GM19438 (cell line): Measurements from ENCODE around the gene RO60.
"Not testable (repeated sequence)": the region's sequence is repeated elsewhere in the genome, so short reads cannot be mapped to it uniquely, and the experiment has no call there.

Source experiments
- ATAC-seq: cut with Tn5 transposase; IDR thresholded peaks from one replicate; pipeline ENCODE4 v1.9.1; 2021; ENCODE audit warnings: low read depth; ENCODE audit not compliant: unreplicated experiment

RO60 gene

GRCh38 chr1:193059282-193060114, at the start of gene RO60, which contains the start of gene UCHL5:
RO60 (plus strand) TSS chr1:193059612; CDS start chr1:193069055, 9,443 bp downstream.
UCHL5 (minus strand) TSS chr1:193059360; CDS start chr1:193059260, 100 bp downstream.
- peak; percentile 90 for ATAC-seq

GRCh38 chr1:193011406-193011805, 48.0 kb upstream of the RO60 start:
- no peak for ATAC-seq

DNA sequence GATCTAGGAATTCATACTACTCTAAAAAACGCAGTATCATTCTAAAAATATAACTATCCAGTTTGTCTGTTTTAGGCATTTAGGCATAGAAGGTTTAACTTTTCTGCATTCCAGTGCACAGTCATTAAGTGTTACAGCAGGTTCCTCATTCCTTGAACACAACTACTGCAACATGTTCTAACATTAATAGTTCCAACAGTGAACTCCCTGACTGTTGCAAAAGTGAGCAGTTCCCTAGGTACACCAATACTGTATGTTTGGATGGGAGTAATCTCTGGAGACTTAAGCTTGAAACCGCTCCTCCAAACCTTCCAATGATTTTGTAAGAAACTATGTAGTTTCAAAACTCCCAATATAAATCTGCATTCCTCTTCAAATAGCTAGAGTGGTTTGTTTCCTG, 46.4 kb upstream of the RO60 start:
- no peak for ATAC-seq

DNA sequence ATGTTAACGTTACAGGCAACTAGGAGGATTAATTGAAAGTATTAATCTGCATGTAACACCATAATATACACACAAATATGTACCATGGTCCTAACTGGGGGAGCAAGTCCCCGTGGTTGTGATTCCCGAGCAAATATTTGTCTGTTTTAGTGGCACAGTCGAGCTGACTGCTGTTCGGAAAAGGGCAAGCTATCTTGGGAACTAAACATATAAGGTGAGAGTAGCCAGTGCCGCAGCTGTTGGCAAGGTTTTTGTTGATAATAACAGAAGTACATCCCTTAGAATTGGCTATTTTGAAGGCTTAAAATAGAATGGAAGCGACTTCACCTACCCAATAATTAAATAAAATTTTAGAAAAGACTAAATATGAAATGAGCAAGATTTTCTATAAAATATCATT, 45.7 kb upstream of the RO60 start:
- no peak for ATAC-seq

GRCh38 chr1:193014400-193014799, 45.0 kb upstream of the RO60 start:
- no peak for ATAC-seq

DNA sequence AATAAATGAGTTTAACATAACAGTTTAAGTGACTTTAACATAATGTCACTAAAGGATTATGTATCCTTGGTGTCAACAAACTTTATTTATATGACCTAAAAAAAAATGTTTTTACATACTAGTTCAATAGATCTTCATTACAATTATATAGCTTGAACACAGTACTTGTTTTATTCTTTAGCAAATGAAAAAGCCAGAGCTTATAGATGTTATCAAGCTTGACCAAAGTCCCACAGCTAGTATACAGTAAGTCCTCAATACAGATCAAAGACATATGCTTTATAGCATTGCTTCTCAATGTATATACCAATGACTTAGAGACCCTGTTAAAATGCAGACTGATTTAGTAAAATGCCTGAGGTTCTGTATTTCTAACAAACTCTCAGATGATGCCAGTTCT, 42.6 kb upstream of the RO60 start:
- ATAC-seq = no peak

- no peak for ATAC-seq
Observed at GRCh38 chr1:193019442-193020026, 39.9 kb upstream of the RO60 start.

DNA sequence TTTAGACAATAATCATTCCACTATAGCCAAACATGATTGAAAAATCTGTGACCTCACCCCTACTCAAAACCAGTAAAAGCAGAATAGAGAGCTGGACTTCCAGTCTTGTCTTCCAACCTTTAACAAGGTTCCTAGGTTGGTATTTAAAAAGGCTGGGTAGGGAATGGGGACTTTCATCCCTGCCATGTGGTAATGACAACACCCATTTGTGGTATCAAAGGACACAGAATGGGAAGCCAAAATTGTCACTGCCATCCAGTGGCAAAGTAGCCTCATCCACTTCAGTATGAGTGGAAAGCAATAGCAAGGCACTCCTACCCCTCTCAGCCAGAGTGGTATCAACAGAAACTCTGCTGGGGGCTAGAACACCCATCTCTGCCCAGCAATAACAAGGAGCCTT, 34.2 kb upstream of the RO60 start:
- no peak for ATAC-seq

DNA sequence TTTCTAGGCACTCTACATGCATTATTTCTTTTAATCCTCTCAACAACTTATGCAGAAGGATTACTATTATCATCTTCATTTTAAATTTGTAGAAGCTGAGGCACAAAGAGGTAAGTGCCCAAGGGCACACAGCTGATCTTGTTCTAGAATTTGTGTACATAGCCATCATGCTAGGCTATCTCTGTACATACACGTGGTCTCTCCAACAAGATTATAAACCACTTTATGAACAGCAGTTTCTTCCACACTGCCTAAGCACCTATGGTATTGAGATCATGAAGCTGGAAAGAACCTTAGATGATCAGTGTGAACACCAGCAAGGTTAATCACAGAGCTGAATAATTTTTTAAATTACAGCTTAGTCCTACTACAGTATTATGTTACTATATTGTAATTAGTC, 29.1 kb upstream of the RO60 start:
- no peak for ATAC-seq

DNA sequence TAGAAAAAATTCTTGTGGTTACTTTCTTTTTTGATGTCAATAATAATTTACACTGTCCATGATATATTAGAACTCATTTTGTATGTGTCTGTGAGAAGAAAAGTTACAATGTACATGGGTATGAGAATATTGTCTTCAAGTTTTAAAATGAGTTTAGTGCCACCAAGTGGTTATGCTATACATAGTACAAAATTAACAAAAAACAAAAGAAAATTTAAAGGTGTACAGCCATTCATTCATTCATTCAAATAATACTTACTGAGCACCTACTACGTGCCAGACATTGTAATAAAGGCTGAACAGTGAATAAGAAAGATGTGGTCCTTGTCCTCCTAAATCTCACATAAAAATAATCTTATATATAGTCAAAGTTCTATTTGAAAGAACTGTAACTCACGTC, 28.0 kb upstream of the RO60 start:
- ATAC-seq = no peak

- not testable (repeated sequence) for ATAC-seq
Observed at GRCh38 chr1:193032643-193033427, 26.6 kb upstream of the RO60 start.

DNA sequence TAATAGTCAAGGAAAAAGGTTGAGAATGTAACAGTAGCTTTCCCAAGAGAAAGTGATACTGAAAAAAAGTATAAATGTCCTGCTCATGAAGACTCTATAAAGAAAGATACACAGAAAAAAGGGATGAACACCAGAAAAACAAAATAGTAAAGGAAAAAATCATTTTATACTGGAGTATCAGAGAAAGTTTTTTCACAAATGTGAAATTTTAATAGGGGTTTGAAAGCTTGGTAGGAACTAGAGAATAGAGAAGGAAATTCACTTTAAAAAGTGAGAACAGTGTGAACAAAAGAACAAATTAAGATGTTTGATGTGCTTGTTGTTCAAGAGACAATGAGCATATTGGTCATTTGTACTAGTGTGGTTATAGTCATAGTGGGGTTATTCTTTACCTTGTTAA, 25.8 kb upstream of the RO60 start:
- ATAC-seq = no peak

GRCh38 chr1:193036337-193037047, 22.9 kb upstream of the RO60 start:
- no peak for ATAC-seq

DNA sequence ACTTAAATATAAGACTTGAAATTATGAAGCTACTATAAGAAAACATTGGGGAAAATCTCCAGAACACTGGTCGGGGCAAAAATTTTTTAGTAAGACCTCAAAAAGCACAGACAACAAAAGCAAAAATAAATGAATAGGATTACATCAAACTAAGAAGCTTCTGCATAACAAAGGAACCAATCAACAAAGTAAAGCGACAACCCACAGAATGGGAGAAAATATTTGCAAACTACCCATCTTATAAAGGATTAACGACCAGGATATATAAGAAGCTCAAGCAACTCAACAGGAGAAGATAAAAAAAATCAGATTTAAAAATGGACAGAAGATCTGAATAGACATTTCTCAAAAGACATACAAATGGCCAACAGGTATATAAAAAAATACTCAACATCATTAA, 19.4 kb upstream of the RO60 start:
- ATAC-seq = no peak

- ATAC-seq = no peak
Observed at GRCh38 chr1:193042766-193043691, 16.4 kb upstream of the RO60 start.

DNA sequence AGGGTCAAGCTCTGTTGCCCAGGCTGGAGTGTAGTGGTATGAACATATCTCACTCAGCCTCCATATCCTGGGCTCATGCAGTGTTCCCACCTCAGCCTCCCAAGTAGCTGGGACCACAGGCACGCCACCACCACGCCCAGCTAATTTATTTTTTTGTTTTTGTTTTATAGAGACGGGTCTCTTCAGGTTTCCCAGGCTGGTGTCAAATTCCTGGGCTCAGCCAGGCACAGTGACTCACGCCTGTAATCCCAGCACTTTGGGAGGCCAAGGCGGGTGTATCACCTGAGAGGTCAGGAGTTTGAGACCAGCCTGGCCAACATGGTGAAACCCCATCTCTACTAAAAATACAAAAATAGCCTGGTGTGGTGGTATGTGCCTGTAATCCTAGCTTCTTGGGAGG, 10.5 kb upstream of the RO60 start:
- ATAC-seq = not testable (repeated sequence)

DNA sequence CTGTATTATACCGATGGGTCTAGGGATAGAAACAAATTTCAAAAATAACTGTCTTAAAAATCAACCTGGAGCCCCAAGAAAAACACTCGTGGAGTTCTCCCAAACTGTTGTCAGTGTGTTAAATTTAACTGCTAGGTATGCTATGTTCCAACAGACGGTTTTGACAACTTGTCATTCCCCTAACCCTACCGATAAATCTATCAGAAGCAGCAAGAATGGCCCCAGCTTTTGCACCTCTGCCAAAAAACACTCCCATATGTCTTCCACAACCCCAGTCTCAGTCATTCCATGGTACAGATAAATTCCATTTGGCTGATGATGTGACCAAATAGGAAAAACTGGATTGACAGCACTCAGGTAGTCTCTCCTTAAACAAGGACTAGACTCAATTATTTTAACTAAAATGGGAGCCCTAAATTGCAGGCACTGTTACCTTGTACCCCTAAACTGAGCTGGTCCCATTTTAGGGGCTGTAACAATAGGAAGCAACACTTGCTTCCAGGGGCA, 5.2 kb upstream of the RO60 start:
- no peak for ATAC-seq

DNA sequence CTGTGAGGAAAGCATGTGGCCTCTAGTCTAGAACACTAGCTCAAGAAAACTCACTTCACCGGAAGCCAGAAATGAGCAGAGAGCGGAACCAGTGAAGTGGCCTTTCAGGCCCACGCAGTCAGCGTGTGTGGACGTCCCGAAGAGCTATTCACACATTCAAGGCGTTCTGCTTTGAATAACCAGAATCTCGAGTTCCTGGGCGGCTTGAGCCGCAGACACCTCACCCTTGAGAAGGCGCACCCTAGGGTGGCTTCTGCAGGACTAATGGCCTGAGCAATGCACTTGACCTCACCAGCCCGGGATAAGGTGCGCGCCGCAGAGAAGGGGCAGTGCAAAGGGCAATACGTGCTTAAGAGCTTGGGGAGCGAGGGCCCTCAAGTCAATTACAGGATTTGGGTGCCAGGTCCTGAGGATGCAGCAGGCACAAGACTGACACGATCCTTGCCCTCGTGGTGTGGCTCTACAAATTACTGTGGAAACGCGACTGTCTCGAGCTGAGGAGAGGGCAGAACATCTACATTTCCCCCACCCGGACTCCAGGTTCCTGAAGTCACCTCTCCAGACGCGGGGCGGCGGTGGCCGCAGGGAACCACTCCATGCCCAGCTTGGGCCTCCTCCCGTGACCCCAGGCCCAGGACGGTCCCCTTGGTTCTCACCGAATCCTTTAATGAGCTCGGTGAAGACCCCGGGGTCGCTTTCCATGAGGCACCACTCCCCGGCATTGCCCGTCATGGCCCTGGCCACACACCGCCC, 707 bp upstream of the RO60 start:
- ATAC-seq = peak; percentile 41

DNA sequence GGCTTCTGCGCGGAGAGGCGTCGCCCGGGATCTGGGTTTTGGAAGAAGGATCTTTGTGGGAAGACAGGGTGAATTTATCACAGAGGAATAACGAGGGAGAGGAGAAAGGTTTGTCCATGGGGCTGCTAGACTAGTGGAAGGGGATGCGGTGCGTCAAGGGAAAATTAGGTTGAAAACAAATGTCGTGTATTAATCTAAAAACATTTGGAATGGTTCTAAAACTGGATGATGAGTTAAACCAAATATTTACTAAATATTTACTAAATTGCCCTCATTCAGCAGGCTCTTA, 647 bp downstream of the RO60 start:
- ATAC-seq = no peak
